Esophagus muscularis mucosa (tissue), 4 donors: ENCODE measurements around the gene GALNT2.

Experiments used
- CTCF ChIP-seq, 3 experiments: fragments of 200-600 bp in 2 of 3; fragments of 450-650 bp in 1 of 3; sonication (generic) in 2 of 3; IDR thresholded peaks; one replicate each; pipeline ENCODE4 v1.5.1; 2017 to 2019; ENCODE audit warnings: antibody characterized with exemption in 3 of 3, mild to moderate bottlenecking in 2 of 3, moderate library complexity in 1 of 3
- EP300 ChIP-seq: sonication (generic); formaldehyde crosslinking; IDR thresholded peaks from one replicate; pipeline ENCODE4 v1.6.1; 2017; ENCODE audit warnings: antibody characterized with exemption
- POLR2A ChIP-seq: fragments of 450-650 bp; IDR thresholded peaks from one replicate; pipeline ENCODE4 v1.6.1; 2017; ENCODE audit warnings: antibody characterized with exemption, moderate library complexity, mild to moderate bottlenecking, low read depth

- no peak for TF ChIP-seq CTCF (IDR thresholded peaks at IDR 0.05)
- TF ChIP-seq POLR2A: peak; percentile 58
- no peak for TF ChIP-seq EP300
Measured at GRCh38 chr1:230066466-230067404, at the start of gene GALNT2.
